MCF 10A (cell line): ENCODE data around the gene SUSD1. TPM values are rescaled to one million over a fixed set of nuclear protein-coding genes. Genes with fewer than 3 reads are reported as not detected.
A peak's percentile ranks its signal among the peaks of the same experiment; 100 is the strongest.

ENCODE experiments used
- BruUV-seq: library from RNA; stranded (reverse); fragments of 400-500 nt; replicated peaks from 2 replicates; lab custom pipeline; 2021; lab: Mats Ljungman, UMichigan
- CTCF ChIA-PET: fragments of 300-600 bp; sonication (Branson Sonifier 250); formaldehyde crosslinking; extraction: SDS; loops from one replicate; lab custom pipeline; 2021; ENCODE audit warnings: antibody characterized with exemption, inconsistent platforms; lab: Yijun Ruan, JAX
- POLR2A ChIA-PET: fragments of 300-600, 350-650 bp; sonication (Branson Sonifier 250); formaldehyde crosslinking; extraction: SDS; loops from one replicate; lab custom pipeline; 2020; ENCODE audit warnings: antibody characterized with exemption, inconsistent platforms; lab: Yijun Ruan, JAX
- DNase-seq: peaks from one replicate; pipeline ENCODE4 v3.0.0-alpha.2; 2018; ENCODE audit not compliant: unreplicated experiment
- H3K27ac Mint-ChIP-seq: one replicate; pipeline ENCODE4 v1.8.0; 2022; ENCODE audit warnings: mild to moderate bottlenecking, low read depth, mixed read lengths; ENCODE audit not compliant: unreplicated experiment
- H3K27me3 Mint-ChIP-seq: one replicate; pipeline ENCODE4 v1.8.0; 2022; ENCODE audit warnings: mixed read lengths; ENCODE audit not compliant: insufficient read depth, unreplicated experiment
- H3K36me3 Mint-ChIP-seq: one replicate; pipeline ENCODE4 v1.8.0; 2022; ENCODE audit warnings: mild to moderate bottlenecking, moderate library complexity, mixed read lengths; ENCODE audit not compliant: insufficient read depth, unreplicated experiment
- H3K4me1 Mint-ChIP-seq: one replicate; pipeline ENCODE4 v1.8.0; 2022; ENCODE audit warnings: mixed read lengths; ENCODE audit not compliant: insufficient read depth, unreplicated experiment
- H3K4me3 Mint-ChIP-seq: one replicate; pipeline ENCODE4 v1.8.0; 2022; ENCODE audit warnings: mild to moderate bottlenecking, moderate library complexity, mixed read lengths; ENCODE audit not compliant: unreplicated experiment
- H3K9me3 Mint-ChIP-seq: one replicate; pipeline ENCODE4 v1.8.0; 2022; ENCODE audit warnings: mixed read lengths; ENCODE audit not compliant: unreplicated experiment
- CTCF ChIP-seq: fragments of 200-600 bp; IDR thresholded peaks from one replicate; pipeline ENCODE4 v1.8.0; 2022; ENCODE audit warnings: antibody characterized with exemption, mild to moderate bottlenecking; ENCODE audit not compliant: unreplicated experiment
- intact Hi-C: fragments of 100-400 bp; cut with micrococcal nuclease; formaldehyde crosslinking; loops from 2 replicates; pipeline ENCODE4 v1.14.1; 2022
- total RNA-seq: library from RNA; stranded (reverse); gene quantifications from 2 replicates; pipeline ENCODE4 v1.2.3, GENCODE V29; 2022

The SUSD1 gene
- total RNA-seq, 1 experiment from 2014 or later = 2.0 TPM

DNA sequence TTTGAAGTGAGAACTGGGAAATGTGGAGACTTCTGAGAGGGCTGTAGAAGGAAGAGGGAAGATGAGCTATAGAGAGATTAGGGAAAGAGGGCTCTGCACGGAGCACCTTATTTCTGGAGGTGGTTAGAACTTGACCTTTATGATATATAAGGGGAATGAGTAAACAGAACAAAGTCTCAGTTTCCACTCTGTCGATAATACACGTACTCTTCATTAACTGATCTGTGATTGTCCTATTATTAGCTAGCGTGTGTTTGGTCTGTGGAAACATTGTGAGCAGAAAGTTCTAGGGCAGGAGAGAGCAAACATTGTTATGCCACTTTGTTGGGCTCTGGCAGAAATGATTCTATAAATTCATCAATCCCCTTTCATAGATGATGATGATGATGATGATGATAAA, 159.9 kb downstream of the SUSD1 start:
- no peak overlapping the region for H3K4me3 Mint-ChIP-seq
- H3K36me3 Mint-ChIP-seq = no peaks in the 10 kb centered on the region
- intact Hi-C loops = no loop called here
- H3K4me1 Mint-ChIP-seq = peaks cover 22% of the 10 kb centered on the region
- H3K9me3 Mint-ChIP-seq = no peaks in the 10 kb centered on the region
- H3K27me3 Mint-ChIP-seq = no peaks in the 10 kb centered on the region
- DNase-seq = no peak
- no peak overlapping the region for H3K27ac Mint-ChIP-seq
- ChIA-PET POLR2A (interaction anchor here (3.9 to 4.6 kb wide), 2 partner anchors 35 to 118 kb away, joined by 15 to 31 read pairs; partner anchors contain the start of gene UGCG), CTCF (interaction anchor here (0.6 to 1.1 kb wide), 4 partner anchors 12 to 36 kb away, joined by 3 to 4 read pairs (median 3); no protein-coding TSS in a partner anchor)
- BruUV-seq = no TSS peak
- TF ChIP-seq CTCF = no peak

DNA sequence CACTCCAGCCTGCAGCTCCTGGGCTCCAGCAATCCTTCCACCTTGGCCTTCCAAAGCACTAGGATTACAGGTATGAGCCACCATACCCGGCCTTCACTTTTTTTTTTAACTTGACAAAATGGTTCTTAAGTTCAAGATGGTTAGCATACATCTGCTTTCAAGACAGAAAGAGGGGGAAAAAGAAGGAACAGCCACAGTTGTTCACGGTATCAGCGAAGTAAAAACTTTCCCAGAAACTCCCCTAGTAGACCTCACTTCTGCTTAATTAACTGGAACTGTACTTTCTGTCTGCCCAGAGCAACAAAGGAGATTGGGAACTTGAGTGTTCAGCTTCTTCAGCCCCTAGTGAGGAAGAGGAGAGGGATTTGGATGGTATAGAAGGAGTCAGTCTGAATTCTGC, 161.8 kb downstream of the SUSD1 start:
- DNase-seq = no peak
- no TSS peak for BruUV-seq
- Mint-ChIP-seq H3K27me3 (no peaks in the 10 kb centered on the region), H3K4me3 (no peak overlapping the region), H3K9me3 (no peaks in the 10 kb centered on the region), H3K4me1 (peaks cover 31% of the 10 kb centered on the region), H3K27ac (peak overlapping the region; percentile 84), H3K36me3 (no peaks in the 10 kb centered on the region)
- intact Hi-C loops = loop anchor here (2.0 to 5.0 kb wide), 2 partner anchors 28 to 46 kb away; no protein-coding TSS in a partner anchor
- TF ChIP-seq CTCF = no peak
- ChIA-PET CTCF (interaction anchor here (0.5 to 2.0 kb wide), 4 partner anchors 8 to 422 kb away, joined by 3 to 7 read pairs (median 3); no protein-coding TSS in a partner anchor), POLR2A (interaction anchor here (0.7 to 4.6 kb wide), 10 partner anchors 14 to 313 kb away, joined by 3 to 31 read pairs (median 6); partner anchors contain the start of gene UGCG)

DNA sequence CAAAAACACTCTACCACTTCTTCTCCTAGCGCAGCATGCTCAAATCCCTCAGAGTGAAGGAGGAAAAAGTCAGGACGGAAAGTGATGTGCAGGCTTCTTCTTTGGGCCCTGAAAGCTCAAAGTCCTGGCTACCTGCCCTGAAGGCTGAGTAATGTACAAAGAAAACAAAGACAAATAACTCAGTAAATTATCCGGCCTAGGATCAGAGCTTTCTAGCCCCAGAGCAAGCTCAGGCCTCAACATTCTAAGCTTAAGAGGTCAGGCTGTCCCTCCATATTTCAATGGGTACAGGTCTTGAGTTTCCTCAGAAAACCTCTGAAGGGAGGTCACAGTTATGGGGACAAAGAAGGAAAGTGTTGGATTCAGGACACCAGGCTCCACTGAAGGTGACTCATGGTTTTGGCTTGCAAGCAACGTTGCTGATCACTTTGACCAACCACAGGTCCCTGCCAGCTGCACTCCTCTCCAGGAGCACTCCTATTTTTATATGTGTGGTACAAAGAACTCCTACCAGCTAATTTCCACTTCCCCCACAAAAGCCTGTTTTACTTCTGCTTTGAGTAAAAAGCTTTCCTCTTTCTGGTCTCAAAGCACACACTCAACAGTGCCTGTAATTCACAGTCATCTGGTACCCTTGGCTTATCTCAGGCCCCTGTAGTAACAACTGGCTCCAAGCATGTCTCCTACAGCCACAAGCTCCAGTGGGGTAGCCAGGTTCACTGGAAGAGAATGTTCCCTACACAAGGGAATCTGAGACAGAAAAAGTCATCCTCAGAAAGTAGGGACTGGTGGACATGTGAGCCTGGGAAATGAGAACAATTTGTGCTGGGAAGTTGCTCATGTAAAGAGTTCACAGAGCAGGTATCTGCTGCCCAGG, 162.8 kb downstream of the SUSD1 start:
- H3K27me3 Mint-ChIP-seq = no peaks in the 10 kb centered on the region
- no TSS peak for BruUV-seq
- POLR2A ChIA-PET = interaction anchor here (0.6 to 4.6 kb wide), 23 partner anchors 9 to 269 kb away, joined by 3 to 31 read pairs (median 5); partner anchors contain the start of gene UGCG
- intact Hi-C loops = loop anchor here (2.0 to 5.0 kb wide), 2 partner anchors 29 to 45 kb away; no protein-coding TSS in a partner anchor
- CTCF ChIA-PET = interaction anchor here (0.7 to 2.0 kb wide), 6 partner anchors 9 to 85 kb away, joined by 3 to 7 read pairs (median 4); no protein-coding TSS in a partner anchor
- no peaks in the 10 kb centered on the region for H3K36me3 Mint-ChIP-seq
- no peak for TF ChIP-seq CTCF
- H3K27ac Mint-ChIP-seq = peak overlapping the region; percentile 84
- DNase-seq = peak; percentile 92
- H3K4me3 Mint-ChIP-seq = peak overlapping the region; percentile 8
- no peaks in the 10 kb centered on the region for H3K9me3 Mint-ChIP-seq
- H3K4me1 Mint-ChIP-seq = peaks cover 31% of the 10 kb centered on the region
